ENCODE results near the gene RBM22.

Gene RBM22

DNA sequence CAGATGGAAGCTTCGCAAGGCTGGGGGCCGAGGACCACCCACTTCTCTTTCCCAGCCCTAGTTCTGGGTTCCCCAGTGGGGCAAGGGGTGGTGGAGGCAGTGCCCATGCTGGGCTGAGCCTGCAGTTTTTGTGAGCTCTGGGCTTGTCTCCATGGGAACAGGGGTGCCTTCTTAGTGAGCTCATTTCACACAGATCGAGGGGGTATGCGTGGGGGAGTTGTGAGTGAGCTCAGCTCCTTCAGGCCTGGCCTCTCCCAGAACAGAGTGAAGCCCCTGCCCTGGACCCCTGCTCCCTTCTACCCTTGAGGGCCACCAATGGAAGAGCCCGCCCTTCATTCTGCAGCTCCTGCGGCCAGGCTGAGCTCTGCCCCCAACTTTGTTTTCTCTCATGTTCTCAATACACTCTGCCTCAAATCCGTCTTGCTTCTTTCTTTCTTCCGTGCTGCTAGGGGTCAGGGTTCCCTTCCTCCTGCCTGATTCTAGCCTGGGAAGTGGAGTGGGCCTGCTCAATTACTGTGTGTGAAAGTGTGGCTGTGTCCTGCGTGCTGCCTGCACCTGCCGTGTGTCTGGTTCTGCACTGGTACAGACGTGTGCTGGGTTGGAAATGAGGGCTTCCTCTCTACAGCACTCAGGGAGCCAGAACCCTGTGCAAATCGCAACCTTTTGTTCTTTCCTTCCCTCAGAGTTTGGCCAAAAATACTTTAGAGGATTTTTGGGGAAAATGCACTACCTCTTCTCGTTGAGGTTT, 48.8 kb downstream of the RBM22 start:
- DNase-seq: no peak

DNA sequence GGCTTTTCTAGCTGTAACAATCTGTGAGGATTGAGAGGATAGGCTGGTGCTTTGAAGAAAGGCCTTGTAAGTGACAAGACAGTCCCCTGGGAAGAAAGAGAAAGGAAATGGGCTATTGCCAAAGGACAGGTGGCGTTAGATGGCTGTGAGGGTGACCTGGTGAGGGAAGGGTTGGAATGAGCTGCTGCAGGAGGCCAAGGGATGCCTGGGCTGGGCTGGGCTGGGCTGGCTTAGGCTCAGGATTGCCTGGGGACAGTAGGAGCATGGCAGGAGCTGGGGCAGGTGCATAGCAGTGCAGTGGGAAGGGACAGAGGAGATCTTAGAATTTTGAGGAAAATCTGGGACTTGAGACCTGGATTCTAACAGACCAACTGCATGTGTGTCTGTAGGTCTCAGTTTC, 49.5 kb downstream of the RBM22 start:
- no peak for DNase-seq

DNA sequence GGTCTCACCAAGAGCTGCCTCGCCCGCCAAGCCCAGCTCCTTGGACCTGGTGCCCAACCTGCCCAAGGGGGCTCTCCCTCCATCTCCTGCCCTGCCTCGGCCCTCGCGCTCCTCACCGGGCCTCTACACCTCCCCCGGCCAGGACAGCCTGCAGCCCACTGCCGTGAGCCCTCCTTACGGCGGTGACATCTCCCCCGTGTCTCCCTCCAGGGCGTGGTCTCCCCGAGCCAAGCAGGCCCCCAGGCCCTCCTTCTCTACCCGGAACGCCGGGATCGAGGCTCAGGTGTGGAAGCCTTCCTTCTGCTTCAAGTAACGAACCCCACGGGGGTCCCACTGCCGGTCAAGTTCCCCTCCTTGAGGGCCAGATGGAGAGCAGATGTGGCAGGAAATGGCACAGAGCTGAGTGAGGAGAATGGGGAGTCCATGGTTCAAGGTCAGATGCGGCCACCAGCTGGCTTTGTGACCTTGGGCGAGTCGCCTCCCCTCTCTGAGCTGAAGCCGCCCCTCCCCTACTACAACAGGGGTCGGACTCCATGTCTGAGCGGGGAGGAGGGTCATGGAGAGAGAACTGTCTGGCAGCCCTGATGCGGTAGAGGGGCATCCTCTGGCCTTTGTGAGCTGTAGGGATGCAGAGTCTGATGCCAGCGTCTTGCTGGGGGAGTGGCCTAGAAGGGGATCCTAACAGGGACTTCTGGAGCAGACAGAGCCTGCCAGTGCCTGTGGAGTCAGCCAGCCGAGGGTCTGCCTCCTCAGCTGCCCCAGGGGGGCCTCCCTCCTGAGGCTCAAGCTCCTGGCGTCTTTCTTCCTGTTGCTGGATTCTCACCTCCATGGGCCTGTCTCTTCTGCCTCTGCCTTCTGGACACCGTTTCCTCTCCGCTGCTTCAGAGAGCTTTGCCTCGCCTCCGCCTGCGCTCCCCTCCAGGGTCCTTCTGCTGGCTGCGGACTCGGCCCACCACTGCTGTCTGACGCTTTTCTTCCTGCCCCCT, 50.5 kb downstream of the RBM22 start:
- no peak for DNase-seq

DNA sequence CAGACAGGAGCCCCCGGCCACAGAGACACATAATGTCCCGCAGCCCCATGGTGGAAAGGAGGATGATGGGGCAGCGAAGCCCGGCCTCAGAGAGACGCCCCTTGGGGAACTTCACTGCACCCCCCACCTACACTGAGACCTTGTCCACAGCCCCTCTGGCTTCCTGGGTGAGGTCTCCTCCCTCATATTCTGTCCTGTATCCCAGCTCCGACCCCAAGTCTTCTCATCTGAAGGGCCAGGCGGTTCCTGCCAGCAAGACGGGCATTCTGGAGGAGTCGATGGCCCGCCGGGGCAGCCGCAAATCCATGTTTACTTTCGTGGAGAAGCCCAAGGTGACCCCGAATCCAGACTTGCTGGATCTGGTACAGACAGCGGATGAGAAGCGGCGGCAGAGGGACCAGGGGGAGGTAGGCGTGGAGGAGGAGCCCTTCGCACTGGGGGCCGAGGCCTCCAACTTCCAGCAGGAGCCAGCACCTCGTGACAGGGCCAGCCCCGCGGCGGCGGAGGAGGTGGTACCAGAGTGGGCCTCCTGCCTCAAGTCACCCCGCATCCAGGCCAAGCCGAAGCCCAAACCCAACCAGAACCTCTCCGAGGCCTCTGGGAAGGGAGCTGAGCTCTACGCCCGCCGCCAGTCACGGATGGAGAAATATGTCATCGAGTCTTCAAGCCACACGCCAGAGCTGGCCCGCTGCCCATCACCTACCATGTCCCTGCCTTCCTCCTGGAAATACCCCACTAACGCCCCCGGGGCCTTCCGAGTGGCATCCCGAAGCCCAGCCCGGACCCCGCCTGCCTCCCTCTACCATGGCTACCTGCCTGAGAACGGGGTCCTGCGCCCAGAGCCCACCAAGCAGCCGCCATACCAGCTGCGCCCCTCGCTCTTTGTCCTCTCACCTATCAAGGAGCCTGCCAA, 51.5 kb downstream of the RBM22 start:
- no peak for DNase-seq

DNA sequence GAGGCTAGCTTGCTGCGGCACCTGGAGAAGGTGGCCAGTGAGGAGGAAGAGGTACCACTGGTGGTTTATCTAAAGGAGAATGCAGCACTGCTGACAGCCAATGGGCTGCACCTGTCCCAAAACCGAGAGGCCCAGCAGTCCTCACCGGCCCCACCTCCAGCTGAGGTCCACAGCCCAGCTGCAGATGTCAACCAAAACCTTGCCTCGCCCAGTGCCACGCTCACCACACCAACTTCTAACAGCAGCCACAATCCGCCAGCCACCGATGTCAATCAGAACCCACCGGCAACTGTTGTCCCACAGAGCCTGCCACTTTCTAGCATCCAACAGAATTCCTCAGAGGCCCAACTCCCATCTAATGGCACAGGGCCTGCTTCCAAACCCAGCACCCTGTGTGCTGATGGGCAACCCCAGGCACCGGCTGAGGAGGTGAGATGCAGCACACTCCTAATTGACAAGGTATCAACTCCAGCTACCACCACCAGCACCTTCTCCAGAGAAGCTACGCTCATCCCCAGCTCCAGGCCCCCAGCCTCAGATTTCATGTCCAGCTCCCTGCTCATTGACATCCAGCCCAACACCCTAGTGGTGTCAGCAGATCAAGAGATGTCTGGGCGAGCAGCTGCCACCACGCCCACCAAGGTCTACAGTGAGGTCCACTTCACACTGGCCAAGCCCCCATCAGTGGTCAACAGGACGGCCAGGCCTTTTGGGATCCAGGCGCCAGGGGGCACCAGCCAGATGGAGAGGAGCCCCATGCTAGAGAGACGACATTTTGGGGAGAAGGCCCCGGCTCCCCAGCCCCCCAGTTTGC, 52.4 kb downstream of the RBM22 start:
- no peak for DNase-seq

DNA sequence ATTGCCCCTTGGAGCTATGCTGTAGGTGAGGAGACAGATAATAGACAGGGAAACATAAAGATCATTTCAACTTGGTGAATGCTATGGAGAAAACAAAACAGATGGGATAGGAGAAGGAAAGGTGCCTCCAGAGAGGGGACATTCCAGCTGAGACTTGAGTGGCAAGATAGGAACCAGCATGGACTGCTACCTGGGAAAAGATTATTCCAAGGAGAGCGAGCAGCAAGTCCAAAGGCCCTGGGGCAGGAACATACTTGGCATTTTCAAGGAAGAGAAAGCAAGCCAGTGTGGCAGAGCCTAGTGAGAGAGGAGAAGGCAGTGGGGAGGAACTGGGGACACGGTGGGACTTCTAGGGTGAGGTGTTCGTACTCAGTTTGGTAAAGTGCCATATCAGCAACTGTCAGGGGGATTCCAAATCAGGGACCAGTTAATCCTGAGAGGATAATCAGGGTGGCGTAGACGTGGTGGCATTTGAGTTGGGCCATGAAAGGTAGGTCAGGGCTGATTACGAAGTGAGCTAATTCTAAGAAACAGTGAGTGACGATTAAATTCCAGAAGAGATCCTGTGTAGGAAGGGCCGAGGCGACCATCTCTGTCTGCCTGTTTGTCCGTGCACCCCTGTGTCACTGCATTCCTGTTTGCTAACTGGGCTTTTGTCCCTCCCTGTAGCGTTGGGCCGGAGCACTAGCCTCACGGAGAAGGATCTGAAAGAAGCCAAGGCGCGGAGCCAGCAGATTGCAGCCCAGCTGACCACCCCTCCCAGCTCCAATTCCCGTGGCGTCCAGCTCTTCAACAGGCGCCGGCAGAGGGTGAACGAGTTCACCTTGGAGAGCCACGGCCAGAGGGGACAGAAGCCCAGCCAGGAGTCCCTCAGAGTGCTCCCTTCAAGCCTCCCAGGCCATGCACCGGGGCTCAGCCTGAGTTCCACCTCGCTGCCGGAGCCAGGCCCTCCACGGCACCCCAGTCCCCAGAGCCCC, 53.3 kb downstream of the RBM22 start:
- DNase-seq: no peak

DNA sequence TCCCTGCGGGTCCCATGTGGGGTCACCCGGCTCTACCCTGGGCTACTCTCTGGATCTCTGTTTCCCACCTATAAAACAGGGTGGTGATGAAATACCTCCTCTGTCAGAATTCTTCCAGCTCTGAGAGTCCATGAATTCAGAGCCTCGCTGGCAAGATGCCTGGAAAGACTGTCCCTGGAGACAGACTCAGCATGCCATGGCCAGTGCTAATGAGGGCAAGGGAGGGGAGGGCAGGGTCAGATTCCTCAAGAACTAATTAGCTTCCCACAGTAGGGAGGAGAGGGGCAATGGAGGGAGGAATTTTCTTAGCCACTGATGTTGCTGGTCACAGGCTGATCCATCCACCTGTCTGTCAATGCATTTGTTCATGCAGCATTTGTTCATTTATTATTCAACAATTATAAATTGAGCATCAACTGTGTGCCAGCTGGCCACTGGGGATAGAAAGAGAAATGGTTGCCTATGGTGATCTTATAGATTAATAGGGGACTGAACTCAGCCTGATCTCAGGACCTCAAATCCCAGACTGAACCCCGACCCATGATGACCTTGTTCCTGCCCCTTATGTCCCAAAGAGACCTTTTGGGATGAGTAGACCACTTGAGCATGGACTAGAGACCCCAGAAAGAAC, 55.7 kb downstream of the RBM22 start:
- DNase-seq: no peak

DNA sequence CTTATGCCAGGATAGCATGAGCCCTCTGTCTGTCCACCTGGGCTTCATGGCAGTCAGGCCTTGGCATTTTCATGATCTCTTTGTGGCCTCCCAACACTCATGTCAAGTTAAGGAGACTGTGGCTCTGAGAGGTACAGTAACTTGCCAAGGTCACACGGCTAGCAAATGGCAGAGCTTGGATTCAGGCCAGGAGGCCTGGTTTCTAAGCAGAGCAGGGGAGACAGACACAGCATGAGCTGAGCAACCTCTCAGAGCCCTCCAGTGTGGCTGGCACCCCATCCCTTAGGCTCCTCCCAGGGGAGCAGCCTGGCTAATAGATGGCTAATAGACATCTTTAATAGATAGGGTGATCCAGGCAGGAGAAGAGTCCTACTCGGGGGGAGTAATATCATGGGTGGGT, 56.3 kb downstream of the RBM22 start:
- no peak for DNase-seq

DNA sequence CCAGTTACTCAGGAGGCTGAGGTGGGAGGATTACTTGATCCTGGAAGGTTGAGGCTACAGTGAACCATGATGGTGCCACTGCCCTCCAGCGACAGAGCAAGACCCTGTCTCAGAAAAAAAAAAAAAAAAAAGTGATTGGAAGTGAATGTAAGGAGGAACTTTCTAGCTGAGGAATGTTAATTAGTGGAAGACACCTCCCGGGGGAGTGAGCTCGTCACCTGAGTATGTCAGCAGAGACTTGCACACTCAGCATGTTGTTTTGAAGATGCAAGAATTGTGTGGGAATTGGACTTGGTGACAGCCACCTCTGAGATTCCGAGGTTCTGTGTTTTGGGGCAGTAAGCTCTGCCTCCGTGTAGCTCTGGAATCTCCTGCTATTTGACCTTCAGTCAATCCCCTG, 56.8 kb downstream of the RBM22 start:
- DNase-seq: no peak

DNA sequence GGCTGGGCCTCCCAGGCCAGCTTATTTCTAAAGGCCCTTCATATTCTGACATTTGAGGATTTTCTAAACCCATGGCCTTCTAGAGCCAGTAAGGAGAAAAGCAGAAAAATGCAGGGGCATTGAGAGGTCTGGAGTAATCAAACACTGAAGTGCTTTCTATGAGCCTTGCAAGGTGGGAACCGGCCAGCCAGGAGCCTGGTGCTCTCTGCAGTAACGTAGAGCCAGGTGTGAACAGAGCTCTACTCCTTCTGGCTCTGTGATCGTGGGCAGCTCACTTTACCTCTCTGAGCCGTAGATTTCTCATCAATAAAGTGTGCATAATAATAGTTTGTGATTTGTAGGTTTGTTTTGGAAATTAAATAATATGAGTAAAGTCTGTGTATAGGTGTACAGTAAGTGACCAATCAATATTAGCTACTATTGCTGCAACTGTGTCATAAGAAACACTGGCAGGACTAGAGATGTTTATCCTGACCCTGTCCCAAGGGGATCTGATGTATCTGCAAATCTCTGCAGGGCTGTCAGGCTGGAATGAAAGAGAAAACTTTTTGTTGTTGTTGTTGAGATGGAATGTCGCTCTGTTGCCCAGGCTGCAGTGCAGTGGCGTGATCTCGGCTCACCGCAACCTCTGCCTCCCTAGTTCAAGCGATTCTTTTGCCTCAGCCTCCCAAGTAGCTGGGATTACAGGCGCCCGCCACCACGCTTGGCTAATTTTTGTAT, 57.7 kb downstream of the RBM22 start:
- DNase-seq: no peak

DNA sequence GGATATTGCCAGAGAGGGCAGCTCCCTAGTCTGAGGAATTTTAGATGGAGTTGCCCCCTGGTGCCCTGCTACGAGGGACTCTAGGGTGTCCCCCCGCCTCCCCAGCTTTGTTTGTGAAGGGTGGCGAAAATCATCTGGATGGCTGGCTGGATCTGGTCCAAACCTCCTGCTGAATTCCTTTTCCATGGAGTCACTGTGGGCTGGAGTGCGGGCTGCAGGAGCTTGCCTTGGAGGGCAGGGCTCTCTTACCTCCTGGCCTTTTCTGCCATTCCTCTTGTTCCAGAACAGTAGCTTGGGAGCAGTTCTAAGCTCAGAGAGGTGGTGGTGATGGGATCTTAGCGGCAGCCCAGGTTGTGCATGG, 58.3 kb downstream of the RBM22 start:
- DNase-seq: no peak

DNA sequence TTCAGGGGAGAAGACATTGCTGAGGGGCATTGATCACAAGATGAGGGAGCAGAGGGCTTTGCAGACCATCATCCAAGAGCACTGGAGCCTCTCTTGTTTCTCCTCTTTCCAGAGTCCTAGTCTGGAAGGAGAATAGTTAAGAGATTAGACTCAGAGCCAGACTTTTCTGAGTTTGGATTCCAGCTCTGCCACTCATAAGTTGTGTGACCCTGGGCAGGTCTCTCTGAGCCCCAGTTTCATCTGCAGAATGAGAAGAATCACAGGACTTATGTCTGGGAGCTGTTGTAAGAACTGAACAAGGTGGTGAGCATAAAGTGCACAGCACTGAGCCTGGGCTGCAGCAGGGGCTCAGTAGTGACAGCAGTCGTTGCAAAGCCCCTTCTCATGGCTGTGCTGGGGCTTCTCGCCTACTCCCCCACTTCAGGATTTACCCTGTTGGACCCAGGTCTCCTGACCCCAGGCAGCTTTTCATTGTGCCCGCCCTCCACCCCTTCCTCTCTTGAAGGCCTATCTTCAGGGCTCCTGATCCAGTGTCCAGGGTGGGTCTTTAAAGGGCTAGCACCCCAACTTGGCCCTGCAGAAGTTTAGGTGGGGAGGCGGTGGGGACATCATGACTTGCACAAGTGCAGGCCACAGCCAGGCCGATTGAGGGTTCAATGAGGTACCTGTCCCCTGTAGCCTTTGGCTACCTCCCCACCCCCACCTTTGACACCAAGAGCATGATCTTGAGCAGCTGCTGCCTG, 58.9 kb downstream of the RBM22 start:
- no peak for DNase-seq

DNA sequence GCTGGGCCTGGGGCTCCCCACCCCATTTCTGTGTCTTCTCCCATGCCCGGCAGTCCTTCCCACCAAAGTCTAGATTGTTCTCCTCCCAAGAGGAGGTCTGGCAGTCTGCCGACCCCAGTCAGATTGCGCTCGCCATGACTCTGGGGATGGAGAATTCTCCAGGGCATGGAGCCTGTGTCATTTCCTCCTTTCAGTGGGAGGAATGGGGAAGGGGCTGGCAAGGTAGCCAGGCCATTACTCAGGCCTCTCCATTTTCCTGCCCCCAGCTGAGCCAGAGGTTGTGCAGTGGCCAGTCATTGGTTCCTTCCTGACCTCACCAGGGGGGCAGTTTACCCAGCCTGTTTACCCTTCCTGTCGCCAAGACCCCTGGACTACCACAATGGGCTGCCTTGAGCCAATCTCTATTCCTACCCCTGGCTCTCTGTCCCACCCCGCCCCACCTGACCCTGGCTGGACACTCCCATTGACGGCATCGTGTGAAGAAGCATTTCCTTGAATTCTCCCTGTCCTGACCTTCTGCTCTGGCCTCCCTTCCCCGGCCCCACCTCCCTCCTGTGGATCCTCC, 59.8 kb downstream of the RBM22 start:
- no peak for DNase-seq

Measured in stimulated activated CD4-positive, alpha-beta T cell treated with anti-CD3 and anti-CD28 coated beads, Interleukin-1b, Interleukin-23, amount 100 ng/mL, for 48 hours (primary cell).